ENCODE data around the gene ZNF420.

The ZNF420 gene

GRCh38 chr19:37136111-37136510 lies 57.9 kb downstream of the ZNF420 start:
- H3K36me3 ChIP-seq (ENCODE audit: control insufficient read depth, low read length) = no peaks in the 10 kb centered on the region
- no peaks in the 10 kb centered on the region for H3K79me2 ChIP-seq (ENCODE audit: control insufficient read depth, low read length)
- H3K9me2 ChIP-seq (replicated peaks; ENCODE audit: control insufficient read depth, low read length) = no peaks in the 10 kb centered on the region
- H3K4me2 ChIP-seq (ENCODE audit: low read length) = no peak overlapping the region
- no peak for TF ChIP-seq CTCF (IDR thresholded peaks at IDR 0.05; ENCODE audit: low read depth, low read length, poor library complexity, severe bottlenecking)
- no peak for TF ChIP-seq EZH2phosphoT487 (IDR thresholded peaks at IDR 0.05; ENCODE audit: borderline replicate concordance, low read length)
- H3K27ac ChIP-seq (ENCODE audit: low read depth, low read length) = no peak overlapping the region
- no peaks in the 10 kb centered on the region for H3K4me1 ChIP-seq (ENCODE audit: control insufficient read depth, low read length)
- H3K27me3 ChIP-seq (ENCODE audit: control insufficient read depth, low read length) = no peaks in the 10 kb centered on the region
- no peak overlapping the region for H3K4me3 ChIP-seq (ENCODE audit: low read length)
- H4K20me1 ChIP-seq (ENCODE audit: control insufficient read depth, insufficient read depth, low read depth, low read length) = no peaks in the 10 kb centered on the region
- peaks cover 28% of the 10 kb centered on the region for H3K9me3 ChIP-seq (ENCODE audit: control insufficient read depth, insufficient read depth, low read length)
- no peaks in the 10 kb centered on the region for H3F3A ChIP-seq (ENCODE audit: control insufficient read depth, insufficient read depth)

GRCh38 chr19:37148214-37148613 lies 70.0 kb downstream of the ZNF420 start:
- H3F3A ChIP-seq (ENCODE audit: control insufficient read depth, insufficient read depth) = no peaks in the 10 kb centered on the region
- H4K20me1 ChIP-seq (ENCODE audit: control insufficient read depth, insufficient read depth, low read depth, low read length) = no peaks in the 10 kb centered on the region
- no peaks in the 10 kb centered on the region for H3K27me3 ChIP-seq (ENCODE audit: control insufficient read depth, low read length)
- no peaks in the 10 kb centered on the region for H3K36me3 ChIP-seq (ENCODE audit: control insufficient read depth, low read length)
- H3K9me3 ChIP-seq (ENCODE audit: control insufficient read depth, insufficient read depth, low read length) = peaks cover 24% of the 10 kb centered on the region; the same call in 1 of the 2 replicates
- H3K4me3 ChIP-seq (ENCODE audit: low read length) = no peak overlapping the region
- no peak overlapping the region for H3K4me2 ChIP-seq (ENCODE audit: low read length)
- no peak overlapping the region for H3K27ac ChIP-seq (ENCODE audit: low read depth, low read length)
- no peaks in the 10 kb centered on the region for H3K9me2 ChIP-seq (replicated peaks; ENCODE audit: control insufficient read depth, low read length)
- no peaks in the 10 kb centered on the region for H3K79me2 ChIP-seq (ENCODE audit: control insufficient read depth, low read length)
- no peaks in the 10 kb centered on the region for H3K4me1 ChIP-seq (ENCODE audit: control insufficient read depth, low read length)
- TF ChIP-seq CTCF (IDR thresholded peaks at IDR 0.05; ENCODE audit: low read depth, low read length, poor library complexity, severe bottlenecking) = no peak
- no peak for TF ChIP-seq EZH2phosphoT487 (IDR thresholded peaks at IDR 0.05; ENCODE audit: borderline replicate concordance, low read length)

- no peaks in the 10 kb centered on the region for H3K27me3 ChIP-seq (ENCODE audit: control insufficient read depth, low read length)
- no peak overlapping the region for H3K4me2 ChIP-seq (ENCODE audit: low read length)
- no peaks in the 10 kb centered on the region for H3K79me2 ChIP-seq (ENCODE audit: control insufficient read depth, low read length)
- no peak overlapping the region for H3K27ac ChIP-seq (ENCODE audit: low read depth, low read length)
- no peaks in the 10 kb centered on the region for H4K20me1 ChIP-seq (ENCODE audit: control insufficient read depth, insufficient read depth, low read depth, low read length)
- TF ChIP-seq EZH2phosphoT487 (IDR thresholded peaks at IDR 0.05; ENCODE audit: borderline replicate concordance, low read length) = no peak
- no peak for TF ChIP-seq CTCF (IDR thresholded peaks at IDR 0.05; ENCODE audit: low read depth, low read length, poor library complexity, severe bottlenecking)
- no peaks in the 10 kb centered on the region for H3K9me2 ChIP-seq (replicated peaks; ENCODE audit: control insufficient read depth, low read length)
- H3K4me1 ChIP-seq (ENCODE audit: control insufficient read depth, low read length) = no peaks in the 10 kb centered on the region
- peaks cover 2% of the 10 kb centered on the region; the same call in 1 of the 2 replicates for H3K36me3 ChIP-seq (ENCODE audit: control insufficient read depth, low read length)
- peaks cover 10% of the 10 kb centered on the region; the same call in 1 of the 2 replicates for H3K9me3 ChIP-seq (ENCODE audit: control insufficient read depth, insufficient read depth, low read length)
- H3F3A ChIP-seq (ENCODE audit: control insufficient read depth, insufficient read depth) = no peaks in the 10 kb centered on the region
- H3K4me3 ChIP-seq (ENCODE audit: low read length) = no peak overlapping the region
These were observed 81.9 kb downstream of the ZNF420 start for GRCh38 chr19:37160153-37160552.

All from DOHH2 (cell line).